Measurements from ENCODE around the gene NDUFS2. TPM values are rescaled to one million over a fixed set of nuclear protein-coding genes. Genes with fewer than 3 reads are reported as not detected.
A peak's percentile ranks its signal among the peaks of the same experiment; 100 is the strongest.

NDUFS2 gene
- total RNA-seq, 1 donor from 2014 or later = 107 TPM

- no peak for DNase-seq (ENCODE audit: low spot score in 2 of 2)
- no peak overlapping the region for H3K4me3 ChIP-seq
These were observed 16.3 kb downstream of the NDUFS2 start for GRCh38 chr1:161218301-161219077.

DNA sequence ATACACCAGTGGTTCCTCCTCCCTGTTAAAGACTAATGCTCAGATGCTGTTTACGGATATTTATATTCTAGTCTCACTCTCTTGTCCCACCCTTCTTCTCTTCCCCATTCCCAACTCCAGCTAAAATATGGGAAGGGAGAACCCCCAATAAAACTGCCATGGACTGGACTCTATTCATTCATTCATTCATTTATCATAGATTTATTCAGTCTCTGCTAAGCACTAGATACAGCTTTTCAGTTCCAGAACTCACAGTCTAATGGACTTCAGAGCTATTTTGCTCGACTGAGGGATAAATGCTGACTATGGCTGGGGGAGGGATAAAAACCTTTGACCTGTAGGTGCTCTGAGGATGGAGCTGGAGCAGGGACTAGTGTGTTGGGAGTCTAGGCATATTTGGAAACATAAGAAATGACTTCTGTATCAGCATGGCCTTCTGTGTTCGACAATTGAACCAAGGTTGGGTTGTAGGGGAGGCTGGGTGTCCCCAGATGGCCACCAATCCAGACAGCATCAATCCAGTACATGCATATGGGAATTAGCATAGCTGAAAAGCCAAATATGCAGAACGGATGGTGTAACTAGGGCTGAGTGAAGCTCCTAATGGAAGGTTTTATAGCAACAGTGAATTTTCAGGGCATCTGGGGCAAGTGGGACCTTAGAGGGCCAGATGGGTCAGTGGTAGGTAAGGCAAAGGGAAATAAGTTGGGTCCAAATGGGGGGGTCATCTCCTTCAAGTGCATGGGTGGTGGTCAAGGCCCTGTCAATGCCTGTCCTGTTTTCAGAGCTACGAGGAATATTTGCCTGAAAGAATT lies 17.1 kb downstream of the NDUFS2 start:
- no peaks in the 10 kb centered on the region for H3K9me3 ChIP-seq
- no peak for TF ChIP-seq CTCF (IDR thresholded peaks at IDR 0.05)
- H3K27me3 ChIP-seq = no peaks in the 10 kb centered on the region
- H3K27ac ChIP-seq = no peak overlapping the region
- H3K36me3 ChIP-seq = peaks cover 0 to 9% of the 10 kb centered on the region in 2 donors
- H3K4me3 ChIP-seq = no peak overlapping the region
- H3K4me1 ChIP-seq = peaks cover 0 to 4% of the 10 kb centered on the region in 2 donors
- DNase-seq (ENCODE audit: low spot score in 2 of 2) = no peak
- intact Hi-C loops (cut with DNase I) = no loop called here

More at GRCh38 chr1:161218301-161219077, 16.3 kb downstream of the NDUFS2 start:
- peak overlapping the region in 1 of 2 donors; percentile 78 for H3K27ac ChIP-seq
- no peaks in the 10 kb centered on the region for H3K27me3 ChIP-seq
- no peak for TF ChIP-seq CTCF (IDR thresholded peaks at IDR 0.05)
- intact Hi-C loops (cut with DNase I) = no loop called here
- no peaks in the 10 kb centered on the region for H3K9me3 ChIP-seq
- H3K36me3 ChIP-seq = peaks cover 6 to 17% of the 10 kb centered on the region in 2 donors
- H3K4me1 ChIP-seq = peaks cover 0 to 4% of the 10 kb centered on the region in 2 donors

- Histone ChIP-seq H3K9me3 (no peaks in the 10 kb centered on the region), H3K4me3 (no peak overlapping the region), H3K27ac (no peak overlapping the region), H3K4me1 (peaks cover 0 to 4% of the 10 kb centered on the region in 2 donors), H3K27me3 (no peaks in the 10 kb centered on the region), H3K36me3 (peaks cover 0 to 2% of the 10 kb centered on the region in 2 donors)
- DNase-seq (ENCODE audit: low spot score in 2 of 2) = no peak
- intact Hi-C loops (cut with DNase I) = no loop called here
- no peak for TF ChIP-seq CTCF (IDR thresholded peaks at IDR 0.05)
These were observed 17.8 kb downstream of the NDUFS2 start for GRCh38 chr1:161220002-161220401.

DNA sequence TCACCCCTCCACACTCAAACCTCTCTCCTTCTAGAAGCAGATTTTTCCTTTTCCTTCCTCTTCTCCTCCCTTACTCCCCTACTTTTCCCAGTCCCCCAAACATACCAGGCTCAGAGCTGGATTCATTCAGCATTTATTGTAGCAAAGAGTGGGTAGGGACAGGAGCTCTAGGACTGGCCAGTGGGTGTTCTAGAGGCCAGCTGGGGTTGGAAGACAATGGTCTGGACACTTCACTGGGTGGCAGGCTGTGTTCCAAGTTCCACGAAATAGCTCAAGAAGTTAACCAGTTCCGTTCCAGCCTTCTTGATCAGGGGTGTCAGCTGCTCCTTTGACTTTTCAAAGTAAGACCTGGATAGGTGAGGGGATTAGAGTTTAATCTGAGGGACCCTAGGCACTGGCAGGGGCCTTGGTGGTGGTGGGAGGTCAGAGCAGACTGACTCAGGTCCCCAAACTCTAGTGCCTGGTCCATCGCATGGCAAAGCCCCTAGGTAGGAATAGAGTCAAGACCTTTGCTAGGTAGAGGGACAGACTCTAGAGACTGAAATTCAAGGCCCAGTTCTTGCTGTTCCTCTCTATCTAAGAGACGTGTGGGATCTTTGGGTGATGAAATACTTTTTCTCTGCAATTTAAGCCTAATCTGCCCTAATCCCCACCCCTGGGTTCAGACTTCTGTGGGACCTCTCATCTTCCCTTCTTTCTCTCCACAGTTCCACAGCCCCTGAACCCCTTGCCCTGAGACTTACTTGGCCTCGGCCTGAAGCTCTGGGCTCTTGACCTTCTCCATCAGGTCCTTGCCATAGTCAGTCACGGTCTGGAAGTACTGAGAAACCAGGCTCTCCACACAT lies 20.2 kb downstream of the NDUFS2 start:
- Histone ChIP-seq H3K4me1 (peaks cover 7 to 13% of the 10 kb centered on the region in 2 donors), H3K36me3 (no peaks in the 10 kb centered on the region), H3K9me3 (no peaks in the 10 kb centered on the region), H3K4me3 (no peak overlapping the region), H3K27me3 (no peaks in the 10 kb centered on the region), H3K27ac (no peak overlapping the region)
- no peak for TF ChIP-seq CTCF (IDR thresholded peaks at IDR 0.05)
- intact Hi-C loops (cut with DNase I) = no loop called here
- no peak for DNase-seq (ENCODE audit: low spot score in 2 of 2)

All from ascending aorta (tissue), 2 donors.